Keratinocyte (primary cell): ENCODE results near the gene STK33.

Source experiments
- EZH2 ChIP-seq: IDR thresholded peaks from one replicate; pipeline ENCODE4 v1.6.1; 2012; ENCODE audit warnings: inconsistent platforms, mild to moderate bottlenecking, low read length, moderate library complexity
- TF ChIP-seq, protein P1 (sequence below), 3 experiments: IDR thresholded peaks in 1 of 3; conservative IDR thresholded peaks in 1 of 3; optimal IDR thresholded peaks in 1 of 3; 2 replicates in 2 of 3; 3 replicates in 1 of 3; pipeline versions ENCODE3 to v1.5.1; 2011; ENCODE audit warnings: low read length in 3 of 3, mild to moderate bottlenecking in 3 of 3, moderate library complexity in 2 of 3, control low read depth in 1 of 3, inconsistent platforms in 1 of 3; ENCODE audit not compliant: insufficient read depth in 2 of 3; ENCODE audit errors: extremely low read depth in 1 of 3

- TF ChIP-seq, protein P1, sequence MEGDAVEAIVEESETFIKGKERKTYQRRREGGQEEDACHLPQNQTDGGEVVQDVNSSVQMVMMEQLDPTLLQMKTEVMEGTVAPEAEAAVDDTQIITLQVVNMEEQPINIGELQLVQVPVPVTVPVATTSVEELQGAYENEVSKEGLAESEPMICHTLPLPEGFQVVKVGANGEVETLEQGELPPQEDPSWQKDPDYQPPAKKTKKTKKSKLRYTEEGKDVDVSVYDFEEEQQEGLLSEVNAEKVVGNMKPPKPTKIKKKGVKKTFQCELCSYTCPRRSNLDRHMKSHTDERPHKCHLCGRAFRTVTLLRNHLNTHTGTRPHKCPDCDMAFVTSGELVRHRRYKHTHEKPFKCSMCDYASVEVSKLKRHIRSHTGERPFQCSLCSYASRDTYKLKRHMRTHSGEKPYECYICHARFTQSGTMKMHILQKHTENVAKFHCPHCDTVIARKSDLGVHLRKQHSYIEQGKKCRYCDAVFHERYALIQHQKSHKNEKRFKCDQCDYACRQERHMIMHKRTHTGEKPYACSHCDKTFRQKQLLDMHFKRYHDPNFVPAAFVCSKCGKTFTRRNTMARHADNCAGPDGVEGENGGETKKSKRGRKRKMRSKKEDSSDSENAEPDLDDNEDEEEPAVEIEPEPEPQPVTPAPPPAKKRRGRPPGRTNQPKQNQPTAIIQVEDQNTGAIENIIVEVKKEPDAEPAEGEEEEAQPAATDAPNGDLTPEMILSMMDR (optimal IDR thresholded peaks at IDR 0.05 in 1 of 3, IDR thresholded peaks at IDR 0.05 in 1 of 3, conservative IDR thresholded peaks at IDR 0.05 in 1 of 3; ENCODE audit: extremely low read depth in 1 of 3, insufficient read depth in 2 of 3, low read length in 3 of 3), result no peak
- TF ChIP-seq EZH2, result no peak
Observed at GRCh38 chr11:8612522-8612921, 18.5 kb upstream of the STK33 start.
